K562 (cell line): Measurements from ENCODE around the gene SASH3. TPM values are rescaled to one million over a fixed set of nuclear protein-coding genes. Genes with fewer than 3 reads are reported as not detected.

Source experiments
- ATAC-seq: fragments of 200-7000 bp; cut with Tn5 transposase; 3 replicates; pipeline ENCODE4 v1.9.1; 2020; ENCODE audit warnings: moderate library complexity
- BruUV-seq: library from RNA; stranded (reverse); fragments of 400-500 nt; replicated peaks from 2 replicates; lab custom pipeline; 2021; lab: Mats Ljungman, UMichigan
- CTCF ChIA-PET: fragments of 300-600 bp; formaldehyde crosslinking; extraction: SDS; loops from one replicate; lab custom pipeline; 2021; ENCODE audit warnings: low intra/inter-chr PET ratio; lab: Yijun Ruan, JAX
- POLR2A ChIA-PET: fragments of 300-600, 350-650 bp; sonication (Branson Sonifier 250); formaldehyde crosslinking; extraction: SDS; loops from one replicate; lab custom pipeline; 2021; ENCODE audit warnings: antibody characterized with exemption, inconsistent platforms; lab: Yijun Ruan, JAX
- DNase-seq, 4 experiments: peaks; one replicate each; pipeline versions ENCODE4 v3.0.0 to v3.0.0-alpha.2; 2011 to 2018; ENCODE audit warnings: low spot score in 3 of 4, mixed read lengths in 3 of 4; ENCODE audit errors: extremely low read depth in 1 of 4
- FAIRE-seq: peaks from 2 replicates; lab custom pipeline; 2011; peaks lifted over from hg19 to GRCh38; lab: Jason Lieb, UNC
- H2AFZ ChIP-seq: 2 replicates; pipeline ENCODE4 v1.6.0; 2011; ENCODE audit warnings: low read depth, low read length, control low read depth, inconsistent platforms
- H3K27ac ChIP-seq: fragments of 200-600 bp; 3 replicates; pipeline ENCODE4 v1.8.0; 2011; ENCODE audit warnings: low read depth, mild to moderate bottlenecking, control low read depth, inconsistent platforms, low read length, moderate library complexity, mixed read lengths; ENCODE audit errors: extremely low read depth
- H3K27me3 ChIP-seq, 2 experiments: fragments of 300-600 bp in 1 of 2; 2 replicates in 1 of 2; 3 replicates in 1 of 2; pipeline versions ENCODE4 v1.6.0 to v1.8.0; 2011; ENCODE audit warnings: inconsistent platforms in 2 of 2, low read length in 2 of 2, mild to moderate bottlenecking in 1 of 2, mixed read lengths in 1 of 2, moderate library complexity in 1 of 2; ENCODE audit not compliant: control insufficient read depth in 2 of 2, insufficient read depth in 2 of 2
- H3K36me3 ChIP-seq: fragments of 300-600 bp; 3 replicates; pipeline ENCODE4 v1.8.0; 2011; ENCODE audit warnings: mild to moderate bottlenecking, low read length, inconsistent platforms; ENCODE audit not compliant: control insufficient read depth, insufficient read depth
- H3K4me1 ChIP-seq, 2 experiments: fragments of 200-600 bp in 1 of 2; replicated peaks in 1 of 2; 2 replicates in 1 of 2; 3 replicates in 1 of 2; pipeline versions ENCODE4 v1.5.1 to v1.8.0; 2011; ENCODE audit warnings: inconsistent platforms in 2 of 2, low read length in 2 of 2, mild to moderate bottlenecking in 1 of 2, mixed read lengths in 1 of 2, moderate library complexity in 1 of 2; ENCODE audit not compliant: control insufficient read depth in 2 of 2, insufficient read depth in 2 of 2
- H3K4me2 ChIP-seq: 2 replicates; pipeline ENCODE4 v1.6.1; 2011; ENCODE audit warnings: low read length, control low read depth, inconsistent platforms, mixed read lengths; ENCODE audit not compliant: insufficient read depth
- H3K4me3 ChIP-seq: fragments of 200-600 bp; sonication (generic), shearing (Covaris generic); 2 replicates; pipeline ENCODE4 v1.5.1; 2016; ENCODE audit warnings: control low read depth, inconsistent platforms
- H3K79me2 ChIP-seq: fragments of 200-600 bp; 3 replicates; pipeline ENCODE4 v1.8.0; 2011; ENCODE audit warnings: low read length, inconsistent platforms; ENCODE audit not compliant: control insufficient read depth, insufficient read depth
- H3K9ac ChIP-seq, 2 experiments: 2 replicates each; pipeline versions ENCODE4 v1.6.0 to v1.6.1; 2011; ENCODE audit warnings: low read depth in 2 of 2, low read length in 2 of 2, control low read depth in 1 of 2, inconsistent platforms in 1 of 2, mild to moderate bottlenecking in 1 of 2, mixed read lengths in 1 of 2; ENCODE audit not compliant: insufficient read depth in 1 of 2
- H3K9me1 ChIP-seq: one replicate; pipeline ENCODE4 v1.6.0; 2011; ENCODE audit warnings: inconsistent platforms, mild to moderate bottlenecking, low read length, moderate library complexity; ENCODE audit not compliant: control insufficient read depth, insufficient read depth
- H3K9me3 ChIP-seq: replicated peaks from 2 replicates; pipeline ENCODE4 v1.5.1; 2011; ENCODE audit warnings: low read depth, low read length, inconsistent platforms; ENCODE audit not compliant: control insufficient read depth, insufficient read depth
- H4K20me1 ChIP-seq: replicated peaks from 2 replicates; pipeline ENCODE4 v1.6.1; 2011; ENCODE audit warnings: low read length, inconsistent platforms, mixed read lengths; ENCODE audit not compliant: control insufficient read depth, insufficient read depth
- ARNT ChIP-seq, 2 experiments: fragments of 450-650 bp; IDR thresholded peaks; 2 replicates each; pipeline ENCODE4 v1.6.1; 2016; ENCODE audit warnings: mild to moderate bottlenecking in 1 of 2
- BCLAF1 ChIP-seq, 2 experiments: fragments of 450-650 bp in 1 of 2; IDR thresholded peaks; 2 replicates each; pipeline ENCODE4 v1.6.1; 2011 to 2017; ENCODE audit warnings: low read depth in 2 of 2, antibody characterized with exemption in 1 of 2, borderline replicate concordance in 1 of 2, low read length in 1 of 2, mild to moderate bottlenecking in 1 of 2, mixed read lengths in 1 of 2; ENCODE audit not compliant: control insufficient read depth in 1 of 2
- BDP1 ChIP-seq: IDR thresholded peaks from 3 replicates; pipeline ENCODE4 v1.6.1; 2011; ENCODE audit not compliant: insufficient read length, insufficient read depth
- CBFB ChIP-seq: sonication (generic); formaldehyde crosslinking; IDR thresholded peaks from 2 replicates; pipeline ENCODE4 v1.4.0; 2020; ENCODE audit warnings: mild to moderate bottlenecking, missing genetic modification reagents
- CREB1 ChIP-seq, 2 experiments: sonication (generic) in 1 of 2; formaldehyde crosslinking in 1 of 2; IDR thresholded peaks; 2 replicates each; pipeline versions ENCODE4 v1.6.1 to v1.8.0; 2012 to 2022; ENCODE audit warnings: inconsistent platforms in 1 of 2, mild to moderate bottlenecking in 1 of 2, missing genetic modification reagents in 1 of 2, moderate library complexity in 1 of 2
- FOXA1 ChIP-seq: fragments of 450-650 bp; IDR thresholded peaks from 2 replicates; pipeline ENCODE4 v1.6.1; 2016; ENCODE audit warnings: mild to moderate bottlenecking, borderline replicate concordance
- MAX ChIP-seq: sonication (generic); formaldehyde crosslinking; IDR thresholded peaks from 2 replicates; pipeline ENCODE4 v1.9.0; 2022; ENCODE audit warnings: mild to moderate bottlenecking, missing genetic modification reagents
- MNT ChIP-seq, 2 experiments: fragments of 450-650 bp; conservative IDR thresholded peaks; 2 replicates each; pipeline ENCODE4 v1.6.1; 2017; ENCODE audit warnings: mild to moderate bottlenecking in 2 of 2, moderate library complexity in 2 of 2
- MTF1 ChIP-seq: fragments of 250-450 bp; sonication (Bioruptor Pico); IDR thresholded peaks from 2 replicates; pipeline ENCODE4 v1.9.0; 2021; ENCODE audit warnings: moderate library complexity, mild to moderate bottlenecking, inconsistent platforms, borderline replicate concordance
- MYNN ChIP-seq, 2 experiments: sonication (generic); formaldehyde crosslinking in 1 of 2; IDR thresholded peaks; 2 replicates each; pipeline versions ENCODE4 v1.5.0 to v1.6.1; 2016 to 2020; ENCODE audit warnings: antibody characterized with exemption in 1 of 2, missing genetic modification reagents in 1 of 2
- ZBED1 ChIP-seq: IDR thresholded peaks from 2 replicates; pipeline ENCODE4 v1.6.1; 2014
- ZBTB33 ChIP-seq: sonication (generic); formaldehyde crosslinking; IDR thresholded peaks from 2 replicates; pipeline ENCODE4 v1.8.1; 2023; ENCODE audit warnings: mild to moderate bottlenecking, missing genetic modification reagents
- ZNF507 ChIP-seq: conservative IDR thresholded peaks from 2 replicates; pipeline ENCODE4 v1.6.1; 2017; ENCODE audit warnings: missing genetic modification characterization, missing compliant biosample characterization
- WGBS: fragments of 100-300 bp; shearing (Covaris generic); methylation state at CpG from one replicate; pipeline ENCODE4 v1.1.6; 2016; ENCODE audit warnings: low coverage, mixed read lengths; ENCODE audit not compliant: insufficient coverage; ENCODE audit errors: missing lambda C conversion rate; 5-methylcytosine and 5-hydroxymethylcytosine counted together
- in situ Hi-C: fragments of 300-500 bp; cut with MboI; formaldehyde crosslinking; loops from 4 replicates; pipeline ENCODE4 v1.15.0; 2018; ENCODE audit warnings: inconsistent platforms, mixed read lengths
- intact Hi-C: fragments of 100-400 bp; cut with micrococcal nuclease; formaldehyde crosslinking; loops from 2 replicates; pipeline ENCODE4 v1.14.2; 2022
- polyA plus RNA-seq, 8 experiments: library from polyadenylated mRNA; depleted of rRNA in 4 of 8; stranded (reverse) in 5 of 8; unstranded in 3 of 8; fragments of >200 nt; fragmentation: Nextera tagmentation in 2 of 8; fragmentation: Illumina TruSeq in 1 of 8; extraction: Ambion mirVana in 2 of 8; extraction: Trizol in 1 of 8; gene quantifications; 2 replicates each; pipeline versions ENCODE4 v1.2.1 to v1.2.3, GENCODE V29; 2011 to 2014; ENCODE audit warnings: inconsistent platforms in 1 of 8, missing spikeins in 1 of 8
- total RNA-seq, 7 experiments: library from RNA; depleted of rRNA in 6 of 7; stranded (reverse); fragments of >200 nt in 6 of 7; fragmentation: Illumina TruSeq in 2 of 7; extraction: Trizol in 2 of 7; gene quantifications; 2 replicates each; pipeline versions ENCODE4 v1.2.1 to v1.2.3, GENCODE V29; 2011 to 2021; ENCODE audit warnings: low replicate concordance in 1 of 7

Gene SASH3
- total and polyA plus RNA-seq, 9 of the 15 experiments (the other 6 are each of a cell fraction or from before 2014, with no cell fraction given): 0.03 to 0.72 (median 0.08) TPM

GRCh38 chrX:129785160-129785947, 5.6 kb downstream of the SASH3 start:
- H2AFZ ChIP-seq: no peak overlapping the region
- 71% methylated on average over 4 of the region's 11 CpGs for WGBS
- no peak overlapping the region for H3K27ac ChIP-seq
- no peaks in the 10 kb centered on the region for H3K9me3 ChIP-seq
- FAIRE-seq (no peak), ATAC-seq (no peak), DNase-seq (no peak)
- no TSS peak for BruUV-seq
- no peaks in the 10 kb centered on the region for H3K9me1 ChIP-seq
- ChIA-PET POLR2A (no interaction called here), CTCF (no interaction called here)
- H3K4me1 ChIP-seq: peaks cover 13 to 18% of the 10 kb centered on the region in 2 experiments
- H3K36me3 ChIP-seq: no peaks in the 10 kb centered on the region
- in situ Hi-C loops (no loop called here), intact Hi-C loops (no loop called here)
- H3K79me2 ChIP-seq: no peaks in the 10 kb centered on the region
- H3K9ac ChIP-seq: peak overlapping the region in 1 of 2 experiments; percentile 32; a peak in 1 of 4 replicates
- no peaks in the 10 kb centered on the region for H4K20me1 ChIP-seq
- H3K27me3 ChIP-seq: no peaks in the 10 kb centered on the region
- H3K4me3 ChIP-seq: no peak overlapping the region
- H3K4me2 ChIP-seq: no peak overlapping the region
- TF ChIP-seq MNT (conservative IDR thresholded peaks at IDR 0.05) (no peak), ZBTB33 (CRISPR knock-in tag) (no peak), MAX (CRISPR knock-in tag) (no peak), CREB1 (IDR thresholded peaks at IDR 0.05) (no peak), CREB1 (CRISPR knock-in tag; IDR thresholded peaks at IDR 0.05) (no peak), ARNT (IDR thresholded peaks at IDR 0.05) (no peak), BCLAF1 (IDR thresholded peaks at IDR 0.05; ENCODE audit: borderline replicate concordance in 1 of 2, control insufficient read depth in 1 of 2, low read depth in 2 of 2, low read length in 1 of 2) (no peak), ZBED1 (no peak), MYNN (IDR thresholded peaks at IDR 0.05) (no peak), MYNN (CRISPR knock-in tag; IDR thresholded peaks at IDR 0.05) (no peak), CBFB (no peak), MTF1 (CRISPR knock-in tag) (no peak), ZNF507 (tag) (no peak), FOXA1 (no peak), BDP1 (no peak)
